SH-SY5Y (cell line): ENCODE results near the gene ZNF326.

Experiments used
- GATA2 ChIP-seq: IDR thresholded peaks from 2 replicates; pipeline ENCODE4 v1.6.1; 2011; ENCODE audit warnings: mild to moderate bottlenecking, low read depth, low read length
- GATA3 ChIP-seq: IDR thresholded peaks from 2 replicates; pipeline ENCODE4 v1.6.1; 2011; ENCODE audit warnings: low read depth, mild to moderate bottlenecking, low read length, moderate library complexity

DNA sequence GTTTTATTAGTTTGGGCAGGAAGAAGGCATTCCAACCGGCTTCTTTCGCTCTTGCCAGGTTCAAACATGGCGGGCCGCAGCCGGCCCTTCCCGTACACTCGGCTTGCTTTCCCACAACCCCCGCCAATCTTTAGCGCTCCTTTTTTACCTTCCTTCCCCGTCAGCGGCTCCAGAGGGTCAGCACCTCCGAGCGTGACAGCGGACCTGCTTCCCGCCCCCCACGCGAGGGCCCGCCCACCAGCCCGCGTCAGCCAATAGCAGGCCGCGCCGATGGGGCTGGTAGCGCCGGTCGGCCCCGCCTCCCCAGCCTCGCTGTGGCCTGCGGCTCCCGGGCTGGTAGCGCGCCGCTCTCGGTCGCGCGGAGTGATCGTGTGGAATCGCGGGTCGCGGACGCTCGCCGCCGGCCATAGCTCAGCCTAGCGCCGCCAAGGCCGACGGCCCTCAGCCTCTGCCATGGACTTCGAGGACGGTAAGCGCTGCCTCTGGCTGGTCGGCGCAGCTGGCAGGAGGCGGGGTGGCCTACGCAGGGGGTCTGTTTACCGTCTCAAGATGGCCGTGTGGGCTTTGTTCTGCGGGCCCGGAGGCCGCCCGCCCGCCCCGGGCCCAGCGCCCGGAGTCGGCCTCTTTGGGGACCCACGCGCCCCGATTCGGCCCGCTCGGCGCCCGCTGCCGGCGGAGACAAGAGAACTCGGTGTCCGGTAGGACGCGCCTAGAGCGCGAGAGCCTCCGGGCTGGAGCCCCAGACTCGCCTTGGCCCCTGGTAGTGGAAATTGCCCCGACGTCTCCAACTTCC lies at the start of gene ZNF326:
- peak; percentile 8; the same call in 1 of the 2 replicates for TF ChIP-seq GATA2
- TF ChIP-seq GATA3 = no peak
